AG09309 (cell line): ENCODE results near the gene PTPRH.

Experiments
- DNase-seq: peaks from one replicate; pipeline ENCODE4 v3.0.0-alpha.2; 2010; ENCODE audit warnings: low read depth
- H3K4me3 ChIP-seq: 2 replicates; pipeline ENCODE4 v1.5.1; 2011; ENCODE audit warnings: mild to moderate bottlenecking, low read depth, low read length, moderate library complexity; ENCODE audit not compliant: control insufficient read depth
- CTCF ChIP-seq: IDR thresholded peaks from 2 replicates; pipeline ENCODE4 v1.5.1; 2011; ENCODE audit warnings: mild to moderate bottlenecking, low read depth, low read length, inconsistent platforms; ENCODE audit not compliant: insufficient read depth, control insufficient read depth; ENCODE audit errors: missing control alignments

Gene PTPRH

DNA sequence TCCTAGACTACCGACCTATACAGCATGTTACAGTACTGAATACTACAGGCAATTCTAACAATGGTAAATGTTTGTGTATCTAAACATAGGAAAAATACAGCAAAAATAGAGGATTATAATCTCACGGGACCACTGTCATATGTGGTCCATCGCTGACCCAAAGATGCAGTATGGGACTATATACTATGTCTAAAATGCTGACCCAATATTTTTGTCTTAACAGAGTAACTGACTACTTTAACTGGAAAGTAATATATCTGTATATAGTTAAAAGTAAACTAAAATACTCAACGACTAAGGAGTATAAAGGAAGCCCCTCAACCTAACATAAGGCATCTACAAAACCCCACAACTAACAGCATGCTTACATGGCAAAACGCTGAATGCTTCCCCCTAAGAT is 23.7 kb upstream of the PTPRH start:
- TF ChIP-seq CTCF = no peak
- no peak for DNase-seq
- no peak overlapping the region for H3K4me3 ChIP-seq

GRCh38 chr19:55232286-55232602 is 22.9 kb upstream of the PTPRH start:
- H3K4me3 ChIP-seq = no peak overlapping the region
- DNase-seq = no peak
- no peak for TF ChIP-seq CTCF

- TF ChIP-seq CTCF = no peak
- DNase-seq = no peak
- H3K4me3 ChIP-seq = no peak overlapping the region
These were observed 22.3 kb upstream of the PTPRH start for GRCh38 chr19:55231391-55232285.

GRCh38 chr19:55230780-55231179 is 21.5 kb upstream of the PTPRH start:
- TF ChIP-seq CTCF = no peak

GRCh38 chr19:55230329-55230728 is 21.0 kb upstream of the PTPRH start:
- DNase-seq = no peak
- TF ChIP-seq CTCF = no peak
- no peak overlapping the region for H3K4me3 ChIP-seq

More at GRCh38 chr19:55230780-55231179, 21.5 kb upstream of the PTPRH start:
- no peak overlapping the region for H3K4me3 ChIP-seq
- DNase-seq = no peak

- H3K4me3 ChIP-seq = no peak overlapping the region
- TF ChIP-seq CTCF = no peak
- no peak for DNase-seq
These were observed 20.5 kb upstream of the PTPRH start for GRCh38 chr19:55229789-55230182.
